ENCODE data around the gene MRTFA. TPM values are rescaled to one million over a fixed set of nuclear protein-coding genes. Genes with fewer than 3 reads are reported as not detected.

MRTFA gene
- total and polyA plus RNA-seq, 9 of the 15 experiments (the other 6 are each of a cell fraction or from before 2014, with no cell fraction given) = 0.84 to 21.1 (median 3.7) TPM

DNA sequence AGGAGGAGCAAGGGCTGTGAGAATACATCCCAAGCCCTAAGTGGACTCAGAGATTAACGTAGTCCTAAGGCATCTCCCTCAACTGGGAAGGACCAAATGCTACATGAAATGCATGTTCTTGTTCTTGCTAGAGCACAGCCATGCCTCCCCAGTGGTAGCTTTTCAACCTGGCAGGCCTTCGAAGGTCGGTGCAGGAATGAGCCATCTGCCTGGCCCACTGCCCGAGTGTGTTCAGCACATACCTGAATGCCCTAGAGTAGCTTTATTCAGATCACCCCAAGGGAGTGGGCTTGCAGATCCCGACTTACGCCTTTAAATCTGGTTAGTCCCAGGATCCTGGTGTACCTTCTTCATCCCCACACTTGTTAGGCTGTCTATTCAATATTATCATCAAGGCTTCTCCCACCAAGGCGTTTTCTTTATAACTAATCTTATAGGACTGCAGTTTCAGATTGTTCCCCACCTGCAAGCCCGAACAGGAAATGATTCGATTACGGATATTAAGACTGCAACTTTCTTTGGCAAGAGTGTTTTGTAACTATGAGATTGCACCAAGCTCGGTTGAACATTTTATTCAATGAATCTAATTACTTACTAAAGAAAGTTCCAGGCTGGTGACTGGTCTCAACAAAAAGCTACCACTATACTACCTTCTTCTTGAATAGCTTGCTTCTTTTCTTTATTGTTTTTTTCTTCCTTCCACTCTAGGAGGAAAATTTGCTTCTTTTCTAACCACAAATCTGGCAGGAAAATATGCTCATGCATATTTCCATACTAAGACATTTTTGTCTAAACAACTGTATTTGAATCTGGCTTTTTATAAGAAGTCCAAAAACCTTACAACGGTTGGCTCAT, 150.5 kb downstream of the MRTFA start:
- Histone ChIP-seq H3K4me2 (ENCODE audit: insufficient read depth, low read length) (no peak overlapping the region), H3K36me3 (ENCODE audit: control insufficient read depth, insufficient read depth, low read length) (no peaks in the 10 kb centered on the region), H3K27ac (ENCODE audit: extremely low read depth, low read depth, low read length) (no peak overlapping the region), H3K4me3 (no peak overlapping the region), H3K9ac (ENCODE audit: insufficient read depth in 1 of 2, low read depth in 2 of 2, low read length in 2 of 2) (no peak overlapping the region), H4K20me1 (replicated peaks; ENCODE audit: control insufficient read depth, insufficient read depth, low read length) (no peaks in the 10 kb centered on the region), H3K9me1 (ENCODE audit: control insufficient read depth, insufficient read depth, low read length) (no peaks in the 10 kb centered on the region), H3K27me3 (ENCODE audit: control insufficient read depth in 2 of 2, insufficient read depth in 2 of 2, low read length in 2 of 2) (no peaks in the 10 kb centered on the region), H2AFZ (ENCODE audit: low read depth, low read length) (no peak overlapping the region), H3K9me3 (replicated peaks; ENCODE audit: control insufficient read depth, insufficient read depth, low read depth, low read length) (no peaks in the 10 kb centered on the region), H3K79me2 (ENCODE audit: control insufficient read depth, insufficient read depth, low read length) (no peaks in the 10 kb centered on the region), H3K4me1 (replicated peaks in 1 of 2; ENCODE audit: control insufficient read depth in 2 of 2, insufficient read depth in 2 of 2, low read length in 2 of 2) (no peaks in the 10 kb centered on the region)
- 74% methylated on average over 11 of the region's 12 CpGs for whole genome bisulfite sequencing (ENCODE audit: insufficient coverage, low coverage, missing lambda C conversion rate)
- ATAC-seq (no peak), FAIRE-seq (no peak), DNase-seq (ENCODE audit: extremely low read depth in 1 of 4, low spot score in 3 of 4) (no peak)
- intact Hi-C loops (cut with micrococcal nuclease) = loop anchor here (2.0 kb wide), 1 partner anchor 49 kb away; no protein-coding TSS in a partner anchor
- ChIA-PET CTCF (ENCODE audit: low intra/inter-chr PET ratio) (no interaction called here), POLR2A (no interaction called here)
- in situ Hi-C loops (cut with MboI) = loop anchor here (5.0 kb wide), 1 partner anchor 54 kb away; no protein-coding TSS in a partner anchor
- no TSS peak for BruUV-seq (replicated peaks)
- no peak for TF ChIP-seq PCBP2 (IDR thresholded peaks at IDR 0.05; ENCODE audit: low read depth, low read length, poor library complexity, severe bottlenecking)
- no peak for TF ChIP-seq ZFPM2 (CRISPR knock-in tag; IDR thresholded peaks at IDR 0.05)
- TF ChIP-seq, protein P1, sequence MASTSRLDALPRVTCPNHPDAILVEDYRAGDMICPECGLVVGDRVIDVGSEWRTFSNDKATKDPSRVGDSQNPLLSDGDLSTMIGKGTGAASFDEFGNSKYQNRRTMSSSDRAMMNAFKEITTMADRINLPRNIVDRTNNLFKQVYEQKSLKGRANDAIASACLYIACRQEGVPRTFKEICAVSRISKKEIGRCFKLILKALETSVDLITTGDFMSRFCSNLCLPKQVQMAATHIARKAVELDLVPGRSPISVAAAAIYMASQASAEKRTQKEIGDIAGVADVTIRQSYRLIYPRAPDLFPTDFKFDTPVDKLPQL (IDR thresholded peaks at IDR 0.05; ENCODE audit: extremely low read depth, insufficient read length) = no peak
- no peak for TF ChIP-seq LARP7 (IDR thresholded peaks at IDR 0.05)
- TF ChIP-seq, protein P2, sequence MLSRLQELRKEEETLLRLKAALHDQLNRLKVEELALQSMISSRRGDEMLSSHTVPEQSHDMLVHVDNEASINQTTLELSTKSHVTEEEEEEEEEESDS (CRISPR knock-in tag; IDR thresholded peaks at IDR 0.05) = no peak
- no peak for TF ChIP-seq CXXC5 (CRISPR knock-in tag; IDR thresholded peaks at IDR 0.05)
- TF ChIP-seq RBM14 (IDR thresholded peaks at IDR 0.05; ENCODE audit: borderline replicate concordance, insufficient read depth, low read depth, low read length) = no peak
- TF ChIP-seq CBFA2T2 (conservative IDR thresholded peaks at IDR 0.05) = no peak
- TF ChIP-seq, protein P3, sequence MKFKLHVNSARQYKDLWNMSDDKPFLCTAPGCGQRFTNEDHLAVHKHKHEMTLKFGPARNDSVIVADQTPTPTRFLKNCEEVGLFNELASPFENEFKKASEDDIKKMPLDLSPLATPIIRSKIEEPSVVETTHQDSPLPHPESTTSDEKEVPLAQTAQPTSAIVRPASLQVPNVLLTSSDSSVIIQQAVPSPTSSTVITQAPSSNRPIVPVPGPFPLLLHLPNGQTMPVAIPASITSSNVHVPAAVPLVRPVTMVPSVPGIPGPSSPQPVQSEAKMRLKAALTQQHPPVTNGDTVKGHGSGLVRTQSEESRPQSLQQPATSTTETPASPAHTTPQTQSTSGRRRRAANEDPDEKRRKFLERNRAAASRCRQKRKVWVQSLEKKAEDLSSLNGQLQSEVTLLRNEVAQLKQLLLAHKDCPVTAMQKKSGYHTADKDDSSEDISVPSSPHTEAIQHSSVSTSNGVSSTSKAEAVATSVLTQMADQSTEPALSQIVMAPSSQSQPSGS (CRISPR knock-in tag; IDR thresholded peaks at IDR 0.05) = no peak
- no peak for TF ChIP-seq SRSF3 (IDR thresholded peaks at IDR 0.05; ENCODE audit: insufficient read depth, low read length)
- TF ChIP-seq, protein P4, sequence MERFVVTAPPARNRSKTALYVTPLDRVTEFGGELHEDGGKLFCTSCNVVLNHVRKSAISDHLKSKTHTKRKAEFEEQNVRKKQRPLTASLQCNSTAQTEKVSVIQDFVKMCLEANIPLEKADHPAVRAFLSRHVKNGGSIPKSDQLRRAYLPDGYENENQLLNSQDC (CRISPR knock-in tag; IDR thresholded peaks at IDR 0.05) = no peak
- TF ChIP-seq CHD1 (IDR thresholded peaks at IDR 0.05; ENCODE audit: low read length) = no peak
- TF ChIP-seq, protein P5, sequence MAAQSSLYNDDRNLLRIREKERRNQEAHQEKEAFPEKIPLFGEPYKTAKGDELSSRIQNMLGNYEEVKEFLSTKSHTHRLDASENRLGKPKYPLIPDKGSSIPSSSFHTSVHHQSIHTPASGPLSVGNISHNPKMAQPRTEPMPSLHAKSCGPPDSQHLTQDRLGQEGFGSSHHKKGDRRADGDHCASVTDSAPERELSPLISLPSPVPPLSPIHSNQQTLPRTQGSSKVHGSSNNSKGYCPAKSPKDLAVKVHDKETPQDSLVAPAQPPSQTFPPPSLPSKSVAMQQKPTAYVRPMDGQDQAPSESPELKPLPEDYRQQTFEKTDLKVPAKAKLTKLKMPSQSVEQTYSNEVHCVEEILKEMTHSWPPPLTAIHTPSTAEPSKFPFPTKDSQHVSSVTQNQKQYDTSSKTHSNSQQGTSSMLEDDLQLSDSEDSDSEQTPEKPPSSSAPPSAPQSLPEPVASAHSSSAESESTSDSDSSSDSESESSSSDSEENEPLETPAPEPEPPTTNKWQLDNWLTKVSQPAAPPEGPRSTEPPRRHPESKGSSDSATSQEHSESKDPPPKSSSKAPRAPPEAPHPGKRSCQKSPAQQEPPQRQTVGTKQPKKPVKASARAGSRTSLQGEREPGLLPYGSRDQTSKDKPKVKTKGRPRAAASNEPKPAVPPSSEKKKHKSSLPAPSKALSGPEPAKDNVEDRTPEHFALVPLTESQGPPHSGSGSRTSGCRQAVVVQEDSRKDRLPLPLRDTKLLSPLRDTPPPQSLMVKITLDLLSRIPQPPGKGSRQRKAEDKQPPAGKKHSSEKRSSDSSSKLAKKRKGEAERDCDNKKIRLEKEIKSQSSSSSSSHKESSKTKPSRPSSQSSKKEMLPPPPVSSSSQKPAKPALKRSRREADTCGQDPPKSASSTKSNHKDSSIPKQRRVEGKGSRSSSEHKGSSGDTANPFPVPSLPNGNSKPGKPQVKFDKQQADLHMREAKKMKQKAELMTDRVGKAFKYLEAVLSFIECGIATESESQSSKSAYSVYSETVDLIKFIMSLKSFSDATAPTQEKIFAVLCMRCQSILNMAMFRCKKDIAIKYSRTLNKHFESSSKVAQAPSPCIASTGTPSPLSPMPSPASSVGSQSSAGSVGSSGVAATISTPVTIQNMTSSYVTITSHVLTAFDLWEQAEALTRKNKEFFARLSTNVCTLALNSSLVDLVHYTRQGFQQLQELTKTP (IDR thresholded peaks at IDR 0.05; ENCODE audit: low read depth in 1 of 2, partially characterized antibody in 2 of 2) = no peak
- TF ChIP-seq U2AF1 (optimal IDR thresholded peaks at IDR 0.05; ENCODE audit: low read depth, low read length) = no peak
- no peak for TF ChIP-seq KDM2B (CRISPR knock-in tag; IDR thresholded peaks at IDR 0.05)
